Measurements from ENCODE around the gene SLC13A5. TPM values are rescaled to one million over a fixed set of nuclear protein-coding genes. Genes with fewer than 3 reads are reported as not detected.

Gene SLC13A5
- total RNA-seq, 2 experiments from 2014 or later, result not detected

- Mint-ChIP-seq H3K27ac (peak overlapping the region; percentile 57), H3K4me1 (peaks cover 63% of the 10 kb centered on the region), H3K36me3 (peaks cover 24% of the 10 kb centered on the region), H3K27me3 (no peaks in the 10 kb centered on the region), H3K9me3 (ENCODE audit: low read depth) (no peaks in the 10 kb centered on the region), H3K4me3 (peak overlapping the region; percentile 87)
- DNase-seq, result no peak
- CTCF ChIA-PET, result interaction anchor here (3.7 kb wide), 1 partner anchor 8 kb away, joined by 20 read pairs; the partner anchor contains the start of genes C17orf100 and MED31
- ATAC-seq, result no peak
Measured at GRCh38 chr17:6642592-6642991, 70.6 kb downstream of the SLC13A5 start.

- Mint-ChIP-seq H3K4me1 (peaks cover 61% of the 10 kb centered on the region), H3K27ac (peak overlapping the region; percentile 91)
- peak; percentile 1 for ATAC-seq
Measured at GRCh38 chr17:6641247-6641863, 71.8 kb downstream of the SLC13A5 start.

GRCh38 chr17:6640536-6641246, 72.5 kb downstream of the SLC13A5 start, which contains the start of the genes KIAA0753 and TXNDC17:
Gene KIAA0753 (minus strand): TSS chr17:6640711. CDS start chr17:6635103, 5,608 bp downstream.
Gene TXNDC17 (plus strand): TSS chr17:6641060. CDS start chr17:6641083, 23 bp downstream.
- CTCF ChIA-PET, result interaction anchor here (1.0 to 3.7 kb wide), 2 partner anchors 10 to 19 kb away, joined by 3 to 20 read pairs; partner anchors contain the start of genes C17orf100 and MED31
- Mint-ChIP-seq H3K9me3 (ENCODE audit: low read depth) (no peaks in the 10 kb centered on the region), H3K36me3 (peaks cover 20% of the 10 kb centered on the region), H3K27ac (peak within 1 kb of the TSS; percentile 91), H3K4me3 (peak within 1 kb of the TSS; percentile 87), H3K4me1 (peaks cover 58% of the 10 kb centered on the region), H3K27me3 (no peaks in the 10 kb centered on the region)
- peak; percentile 88 for ATAC-seq
- DNase-seq, result peak; percentile 97

More at GRCh38 chr17:6641247-6641863, 71.8 kb downstream of the SLC13A5 start:
- Mint-ChIP-seq H3K4me3 (peak overlapping the region; percentile 87), H3K9me3 (ENCODE audit: low read depth) (no peaks in the 10 kb centered on the region), H3K36me3 (peaks cover 20% of the 10 kb centered on the region), H3K27me3 (no peaks in the 10 kb centered on the region)
- DNase-seq, result no peak
- CTCF ChIA-PET, result interaction anchor here (1.0 to 3.7 kb wide), 2 partner anchors 9 to 168 kb away, joined by 7 to 20 read pairs; partner anchors contain the start of genes C17orf100 and MED31

- peak overlapping the region; percentile 87 for H3K4me3 Mint-ChIP-seq
- peak; percentile 26 for ATAC-seq
- CTCF ChIA-PET, result interaction anchor here (1.0 to 3.7 kb wide), 5 partner anchors 11 to 365 kb away, joined by 3 to 20 read pairs (median 3); partner anchors contain the start of genes C17orf100 and MED31
Measured at GRCh38 chr17:6639586-6640535, 73.3 kb downstream of the SLC13A5 start.

GRCh38 chr17:6639014-6639585, 74.1 kb downstream of the SLC13A5 start:
- CTCF ChIA-PET, result interaction anchor here (1.0 to 3.7 kb wide), 5 partner anchors 11 to 365 kb away, joined by 3 to 20 read pairs (median 7); partner anchors contain the start of genes C17orf100 and MED31
- Mint-ChIP-seq H3K36me3 (peaks cover 23% of the 10 kb centered on the region), H3K27ac (peak overlapping the region; percentile 2), H3K4me1 (peaks cover 45% of the 10 kb centered on the region), H3K9me3 (ENCODE audit: low read depth) (no peaks in the 10 kb centered on the region), H3K4me3 (peak overlapping the region; percentile 87), H3K27me3 (no peaks in the 10 kb centered on the region)
- DNase-seq, result no peak
- ATAC-seq, result no peak

More at GRCh38 chr17:6639586-6640535, 73.3 kb downstream of the SLC13A5 start:
- no peaks in the 10 kb centered on the region for H3K9me3 Mint-ChIP-seq (ENCODE audit: low read depth)
- peaks cover 53% of the 10 kb centered on the region for H3K4me1 Mint-ChIP-seq
- H3K36me3 Mint-ChIP-seq, result peaks cover 20% of the 10 kb centered on the region
- DNase-seq, result peak; percentile 57
- H3K27ac Mint-ChIP-seq, result peak overlapping the region; percentile 91
- H3K27me3 Mint-ChIP-seq, result no peaks in the 10 kb centered on the region

GRCh38 chr17:6638046-6638908, 74.9 kb downstream of the SLC13A5 start:
- Mint-ChIP-seq H3K9me3 (ENCODE audit: low read depth) (no peaks in the 10 kb centered on the region), H3K27ac (no peak overlapping the region)

GRCh38 chr17:6637458-6637840, 75.7 kb downstream of the SLC13A5 start:
- ATAC-seq (no peak), DNase-seq (no peak)
- Mint-ChIP-seq H3K36me3 (peaks cover 25% of the 10 kb centered on the region), H3K27me3 (no peaks in the 10 kb centered on the region), H3K4me3 (no peak overlapping the region), H3K4me1 (peaks cover 29% of the 10 kb centered on the region), H3K27ac (no peak overlapping the region), H3K9me3 (ENCODE audit: low read depth) (no peaks in the 10 kb centered on the region)
- CTCF ChIA-PET, result interaction anchor here (1.8 to 2.3 kb wide), 2 partner anchors 14 to 165 kb away, joined by 7 to 9 read pairs; partner anchors contain the start of genes C17orf100 and MED31

More at GRCh38 chr17:6638046-6638908, 74.9 kb downstream of the SLC13A5 start:
- ATAC-seq (no peak), DNase-seq (no peak)
- Mint-ChIP-seq H3K36me3 (peaks cover 22% of the 10 kb centered on the region), H3K4me1 (peaks cover 37% of the 10 kb centered on the region), H3K27me3 (no peaks in the 10 kb centered on the region), H3K4me3 (no peak overlapping the region)
- CTCF ChIA-PET, result interaction anchor here (0.5 to 2.3 kb wide), 3 partner anchors 13 to 166 kb away, joined by 3 to 9 read pairs (median 7); partner anchors contain the start of genes C17orf100 and MED31

- H3K27me3 Mint-ChIP-seq, result no peaks in the 10 kb centered on the region
- ATAC-seq (no peak), DNase-seq (no peak)
- CTCF ChIA-PET, result interaction anchor here (1.8 kb wide), 1 partner anchor 14 kb away, joined by 7 read pairs; the partner anchor contains the start of genes C17orf100 and MED31
- peaks cover 25% of the 10 kb centered on the region for H3K36me3 Mint-ChIP-seq
- H3K27ac Mint-ChIP-seq, result no peak overlapping the region
- H3K4me1 Mint-ChIP-seq, result peaks cover 23% of the 10 kb centered on the region
- no peak overlapping the region for H3K4me3 Mint-ChIP-seq
- H3K9me3 Mint-ChIP-seq (ENCODE audit: low read depth), result no peaks in the 10 kb centered on the region
Measured at GRCh38 chr17:6636616-6637457, 76.3 kb downstream of the SLC13A5 start.

GRCh38 chr17:6636105-6636504, 77.1 kb downstream of the SLC13A5 start:
- CTCF ChIA-PET, result no interaction called here
- Mint-ChIP-seq H3K27ac (no peak overlapping the region), H3K36me3 (peaks cover 27% of the 10 kb centered on the region), H3K4me1 (peaks cover 18% of the 10 kb centered on the region), H3K9me3 (ENCODE audit: low read depth) (no peaks in the 10 kb centered on the region), H3K4me3 (no peak overlapping the region), H3K27me3 (no peaks in the 10 kb centered on the region)
- DNase-seq (no peak), ATAC-seq (no peak)

Measured in activated CD8-positive, alpha-beta memory T cell treated with anti-CD3 and anti-CD28 coated beads, Interleukin-2, amount 10 ng/mL, durations not matched to agents 7 days and 5 days (primary cell).